Measurements from ENCODE around the gene FAM217A. TPM values are rescaled to one million over a fixed set of nuclear protein-coding genes. Genes with fewer than 3 reads are reported as not detected.

Gene FAM217A
- total RNA-seq, 1 donor from 2014 or later = not detected

DNA sequence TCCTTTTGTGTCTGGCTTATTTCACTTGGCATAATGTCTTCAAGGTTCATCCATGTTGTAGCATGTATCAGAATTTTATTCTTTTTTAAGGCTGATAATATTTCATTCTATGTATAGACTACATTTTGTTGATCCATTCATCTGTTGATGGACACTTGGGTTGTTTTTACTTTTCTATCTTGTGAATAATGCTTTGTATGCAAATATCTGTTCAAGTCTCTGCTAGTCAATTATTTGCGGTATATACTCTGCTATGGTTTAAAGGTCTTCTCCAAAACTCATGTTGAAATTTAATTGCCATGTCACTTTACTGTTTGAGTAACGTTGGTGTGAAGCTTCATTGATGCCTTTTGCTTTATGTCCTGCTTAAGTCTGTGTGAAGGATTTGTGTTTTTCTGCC is 28.9 kb upstream of the FAM217A start:
- TF ChIP-seq, protein P1, sequence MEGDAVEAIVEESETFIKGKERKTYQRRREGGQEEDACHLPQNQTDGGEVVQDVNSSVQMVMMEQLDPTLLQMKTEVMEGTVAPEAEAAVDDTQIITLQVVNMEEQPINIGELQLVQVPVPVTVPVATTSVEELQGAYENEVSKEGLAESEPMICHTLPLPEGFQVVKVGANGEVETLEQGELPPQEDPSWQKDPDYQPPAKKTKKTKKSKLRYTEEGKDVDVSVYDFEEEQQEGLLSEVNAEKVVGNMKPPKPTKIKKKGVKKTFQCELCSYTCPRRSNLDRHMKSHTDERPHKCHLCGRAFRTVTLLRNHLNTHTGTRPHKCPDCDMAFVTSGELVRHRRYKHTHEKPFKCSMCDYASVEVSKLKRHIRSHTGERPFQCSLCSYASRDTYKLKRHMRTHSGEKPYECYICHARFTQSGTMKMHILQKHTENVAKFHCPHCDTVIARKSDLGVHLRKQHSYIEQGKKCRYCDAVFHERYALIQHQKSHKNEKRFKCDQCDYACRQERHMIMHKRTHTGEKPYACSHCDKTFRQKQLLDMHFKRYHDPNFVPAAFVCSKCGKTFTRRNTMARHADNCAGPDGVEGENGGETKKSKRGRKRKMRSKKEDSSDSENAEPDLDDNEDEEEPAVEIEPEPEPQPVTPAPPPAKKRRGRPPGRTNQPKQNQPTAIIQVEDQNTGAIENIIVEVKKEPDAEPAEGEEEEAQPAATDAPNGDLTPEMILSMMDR (IDR thresholded peaks at IDR 0.05; ENCODE audit: insufficient read depth, low read length, poor library complexity, severe bottlenecking) = no peak
- Histone ChIP-seq H3K36me3 (ENCODE audit: control insufficient read depth, insufficient read depth, low read length) (no peaks in the 10 kb centered on the region), H3K27me3 (ENCODE audit: control insufficient read depth, insufficient read depth, low read length) (no peaks in the 10 kb centered on the region), H3K4me3 (ENCODE audit: low read depth, low read length) (no peak overlapping the region)
- no peak for DNase-seq (ENCODE audit: low read depth)

DNA sequence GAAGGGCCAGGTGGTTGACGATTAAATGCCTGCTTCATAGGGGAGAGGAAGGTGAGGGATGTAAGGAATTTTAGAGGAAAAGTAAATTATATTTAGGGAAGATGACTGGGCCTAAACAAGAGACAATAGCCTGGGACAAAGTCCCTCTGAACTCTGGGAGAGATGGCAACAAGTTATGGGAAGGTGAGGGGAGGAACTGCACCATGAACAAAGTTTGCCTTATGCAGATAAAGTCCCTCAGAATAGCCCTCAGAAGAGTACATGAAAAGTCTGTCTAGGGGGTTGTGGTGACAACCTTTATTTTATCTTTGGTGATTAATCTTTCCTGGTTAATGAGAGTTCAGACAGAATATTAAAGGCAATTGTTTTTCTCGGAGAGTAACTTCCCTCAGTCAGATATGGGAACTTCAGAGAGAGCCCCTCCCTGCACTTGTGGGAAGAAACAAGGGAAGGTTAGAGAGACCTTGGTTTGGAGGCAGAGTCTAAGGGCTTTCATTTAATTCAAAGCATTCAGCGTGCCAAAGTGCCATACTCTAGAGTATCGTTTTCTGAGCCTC is 27.1 kb upstream of the FAM217A start:
- no peaks in the 10 kb centered on the region for H3K27me3 ChIP-seq (ENCODE audit: control insufficient read depth, insufficient read depth, low read length)
- DNase-seq (ENCODE audit: low read depth) = no peak
- TF ChIP-seq, protein P1 (IDR thresholded peaks at IDR 0.05; ENCODE audit: insufficient read depth, low read length, poor library complexity, severe bottlenecking) = no peak
- H3K36me3 ChIP-seq (ENCODE audit: control insufficient read depth, insufficient read depth, low read length) = no peaks in the 10 kb centered on the region
- H3K4me3 ChIP-seq (ENCODE audit: low read depth, low read length) = no peak overlapping the region

DNA sequence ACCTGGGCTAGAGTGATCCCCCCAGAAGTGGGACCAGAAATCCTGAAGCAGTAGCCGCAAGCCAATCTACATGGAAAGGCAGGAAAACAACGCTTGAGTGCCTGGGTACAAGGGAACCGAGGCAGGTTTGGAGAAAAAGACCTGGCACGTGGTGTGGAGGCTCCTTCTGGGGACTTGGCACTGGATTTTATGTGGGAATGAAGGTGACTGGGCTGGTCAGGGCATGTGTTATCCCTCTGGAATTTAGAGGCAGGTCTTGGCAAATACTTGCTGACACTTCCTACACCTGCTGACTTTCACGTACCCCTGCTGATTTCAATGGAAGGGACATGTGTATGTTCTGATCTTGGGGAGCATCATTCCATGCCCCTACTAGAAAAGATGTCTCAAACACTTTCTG is 25.0 kb upstream of the FAM217A start:
- TF ChIP-seq, protein P1 (IDR thresholded peaks at IDR 0.05; ENCODE audit: insufficient read depth, low read length, poor library complexity, severe bottlenecking) = no peak
- H3K4me3 ChIP-seq (ENCODE audit: low read depth, low read length) = no peak overlapping the region
- no peak for DNase-seq (ENCODE audit: low read depth)
- H3K27me3 ChIP-seq (ENCODE audit: control insufficient read depth, insufficient read depth, low read length) = no peaks in the 10 kb centered on the region
- no peaks in the 10 kb centered on the region for H3K36me3 ChIP-seq (ENCODE audit: control insufficient read depth, insufficient read depth, low read length)

DNA sequence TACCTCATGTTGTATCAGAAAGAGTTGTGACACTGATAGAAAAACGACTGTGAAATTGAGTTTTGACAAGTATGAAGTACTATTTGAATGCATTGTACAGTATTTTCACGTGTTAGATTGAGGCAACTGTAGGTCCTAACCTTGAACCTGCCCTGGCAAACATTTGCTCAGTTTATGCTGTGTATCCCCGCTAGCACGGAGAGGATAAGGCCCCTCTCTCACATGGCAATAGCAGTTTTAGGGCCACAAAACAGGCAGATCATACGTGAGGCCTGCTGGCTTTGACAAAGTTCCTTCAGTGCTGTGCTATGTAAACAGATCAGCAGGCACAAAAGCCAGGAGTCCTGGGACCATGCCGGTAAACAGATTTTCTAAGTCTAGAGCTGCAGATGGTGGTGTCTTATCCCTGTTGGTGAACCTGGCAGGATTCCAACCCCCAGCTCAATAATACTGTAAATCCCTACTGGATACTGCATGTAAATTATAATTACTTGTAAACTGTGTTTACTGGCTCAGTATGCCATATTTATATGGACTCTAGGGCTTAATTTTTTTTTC is 23.8 kb upstream of the FAM217A start:
- TF ChIP-seq, protein P1 (IDR thresholded peaks at IDR 0.05; ENCODE audit: insufficient read depth, low read length, poor library complexity, severe bottlenecking) = no peak
- DNase-seq (ENCODE audit: low read depth) = no peak
- Histone ChIP-seq H3K27me3 (ENCODE audit: control insufficient read depth, insufficient read depth, low read length) (no peaks in the 10 kb centered on the region), H3K4me3 (ENCODE audit: low read depth, low read length) (no peak overlapping the region), H3K36me3 (ENCODE audit: control insufficient read depth, insufficient read depth, low read length) (no peaks in the 10 kb centered on the region)

DNA sequence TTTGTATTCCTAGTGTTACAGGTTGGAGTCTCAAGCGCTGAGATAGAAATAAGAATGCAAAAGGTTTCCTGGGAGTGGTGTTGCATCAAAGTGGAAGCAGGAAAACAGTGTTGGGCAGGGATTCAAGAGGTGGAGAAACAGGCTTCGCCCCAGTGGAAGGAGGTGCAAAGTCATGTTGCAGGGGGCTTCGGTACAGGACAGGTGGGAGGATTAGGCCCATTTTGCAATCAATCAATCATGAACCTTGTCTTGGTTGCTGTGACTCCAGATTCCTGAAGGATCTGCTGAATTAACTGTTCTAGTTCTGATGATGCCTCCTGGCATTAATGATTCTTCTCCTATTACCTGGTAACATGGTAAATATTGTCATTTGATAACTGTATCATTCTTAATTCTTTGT is 22.4 kb upstream of the FAM217A start:
- TF ChIP-seq, protein P1 (IDR thresholded peaks at IDR 0.05; ENCODE audit: insufficient read depth, low read length, poor library complexity, severe bottlenecking) = no peak
- DNase-seq (ENCODE audit: low read depth) = no peak

DNA sequence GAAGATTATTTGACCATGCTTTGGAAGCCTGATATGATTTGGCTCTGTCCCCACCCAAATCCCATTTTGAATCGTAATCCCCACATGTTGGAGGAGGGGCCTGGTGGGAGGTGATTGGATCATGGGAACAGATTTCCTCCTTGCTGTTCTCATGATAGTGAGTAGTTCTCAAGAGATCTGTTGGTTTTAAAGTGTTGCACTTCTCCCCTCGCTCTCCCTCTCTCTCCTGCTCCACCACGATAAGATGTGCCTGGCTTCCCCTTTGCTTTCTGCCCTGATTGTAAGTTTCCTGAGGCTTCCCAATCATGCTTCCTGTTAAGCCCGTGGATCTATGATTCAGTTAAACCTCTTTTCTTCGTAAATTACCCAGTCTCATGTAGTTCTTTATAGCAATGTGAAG is 21.7 kb upstream of the FAM217A start:
- TF ChIP-seq, protein P1 (IDR thresholded peaks at IDR 0.05; ENCODE audit: insufficient read depth, low read length, poor library complexity, severe bottlenecking) = no peak

More for the DNA sequence above, 22.4 kb upstream of the FAM217A start:
- Histone ChIP-seq H3K4me3 (ENCODE audit: low read depth, low read length) (no peak overlapping the region), H3K27me3 (ENCODE audit: control insufficient read depth, insufficient read depth, low read length) (no peaks in the 10 kb centered on the region), H3K36me3 (ENCODE audit: control insufficient read depth, insufficient read depth, low read length) (no peaks in the 10 kb centered on the region)

More for the DNA sequence above, 21.7 kb upstream of the FAM217A start:
- H3K4me3 ChIP-seq (ENCODE audit: low read depth, low read length) = no peak overlapping the region
- H3K27me3 ChIP-seq (ENCODE audit: control insufficient read depth, insufficient read depth, low read length) = no peaks in the 10 kb centered on the region
- DNase-seq (ENCODE audit: low read depth) = no peak
- no peaks in the 10 kb centered on the region for H3K36me3 ChIP-seq (ENCODE audit: control insufficient read depth, insufficient read depth, low read length)

Measured in kidney epithelial cell (primary cell).